GM18858 (cell line): Measurements from ENCODE around the gene MSLN.
"Not testable (repeated sequence)": the region's sequence is repeated elsewhere in the genome, so short reads cannot be mapped to it uniquely, and the experiment has no call there.

ENCODE experiments used
- ATAC-seq: cut with Tn5 transposase; IDR thresholded peaks from one replicate; pipeline ENCODE4 v1.9.1; 2021; ENCODE audit not compliant: unreplicated experiment

Gene MSLN

GRCh38 chr16:772959-773358 is 12.4 kb downstream of the MSLN start:
- no peak for ATAC-seq

- no peak for ATAC-seq
These were observed 13.8 kb downstream of the MSLN start for GRCh38 chr16:774086-775001.

DNA sequence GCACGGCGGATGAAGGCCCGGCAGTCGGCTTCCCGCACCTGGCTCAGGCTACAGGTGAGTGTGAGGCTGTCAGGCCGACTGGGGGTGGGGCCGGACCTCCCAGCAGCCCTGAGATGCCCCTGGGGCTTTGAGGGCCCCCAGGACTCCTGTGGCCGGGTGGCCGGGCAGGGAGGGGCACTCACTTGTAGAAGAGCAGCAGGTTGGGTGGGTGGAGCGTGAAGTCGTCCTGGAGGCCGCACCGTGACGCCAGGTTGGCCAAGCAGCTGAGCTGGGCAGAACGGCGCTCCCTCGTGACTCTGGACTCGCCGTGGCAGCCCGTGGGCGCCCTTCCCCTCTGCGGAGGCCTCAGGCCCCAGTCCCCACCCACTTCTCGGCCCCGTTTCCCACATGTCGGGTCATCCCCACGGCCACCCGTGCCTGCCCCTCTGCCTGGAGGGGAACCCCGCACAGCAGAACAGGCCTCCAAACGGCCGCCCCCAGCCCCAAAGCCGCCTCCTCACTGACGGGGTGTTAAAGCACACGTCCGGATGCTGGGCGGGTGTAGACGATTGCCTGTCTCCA is 14.8 kb downstream of the MSLN start:
- no peak for ATAC-seq

DNA sequence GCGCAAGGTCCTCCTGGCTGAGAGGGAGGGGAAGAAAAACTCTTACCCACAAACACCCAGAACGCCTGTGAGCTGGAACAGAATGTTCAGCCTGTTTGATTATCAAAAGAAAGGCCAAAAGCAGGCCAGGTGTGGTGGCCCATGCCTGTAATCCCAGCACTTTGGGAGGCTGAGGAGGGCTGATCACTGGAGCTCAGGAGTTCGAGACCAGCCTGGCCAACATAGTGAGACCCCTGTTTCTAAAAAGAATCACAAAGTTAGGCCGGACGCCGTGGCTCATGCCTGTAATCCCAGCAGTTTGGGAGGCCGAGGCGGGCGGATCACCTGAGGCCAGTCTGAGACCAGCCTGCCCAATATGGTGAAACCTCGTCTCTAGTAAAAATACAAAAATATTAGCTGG is 15.8 kb downstream of the MSLN start:
- not testable (repeated sequence) for ATAC-seq

- ATAC-seq, result no peak
These were observed 16.3 kb downstream of the MSLN start for GRCh38 chr16:776824-777223.

DNA sequence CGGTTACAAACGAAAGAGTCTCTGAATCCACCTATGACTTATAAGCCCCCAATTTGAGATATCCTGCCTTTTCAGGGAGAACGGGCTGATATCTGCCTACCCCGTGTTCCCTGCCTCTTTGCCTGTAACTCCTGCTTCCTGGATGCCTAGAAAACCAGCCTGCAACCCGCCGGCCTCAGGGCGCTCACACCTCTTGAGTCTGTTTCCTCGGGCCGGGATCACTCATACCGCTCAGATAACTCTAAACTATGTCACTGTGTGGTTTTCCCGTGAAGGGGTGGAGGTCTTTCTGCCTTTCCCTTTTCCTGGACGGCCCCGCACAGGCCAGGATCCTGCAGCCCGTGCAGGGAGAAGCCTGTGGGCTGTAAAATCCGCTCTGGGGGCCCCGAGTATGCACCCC is 17.3 kb downstream of the MSLN start:
- ATAC-seq, result no peak

- no peak for ATAC-seq
These were observed 17.9 kb downstream of the MSLN start for GRCh38 chr16:778447-778846.

DNA sequence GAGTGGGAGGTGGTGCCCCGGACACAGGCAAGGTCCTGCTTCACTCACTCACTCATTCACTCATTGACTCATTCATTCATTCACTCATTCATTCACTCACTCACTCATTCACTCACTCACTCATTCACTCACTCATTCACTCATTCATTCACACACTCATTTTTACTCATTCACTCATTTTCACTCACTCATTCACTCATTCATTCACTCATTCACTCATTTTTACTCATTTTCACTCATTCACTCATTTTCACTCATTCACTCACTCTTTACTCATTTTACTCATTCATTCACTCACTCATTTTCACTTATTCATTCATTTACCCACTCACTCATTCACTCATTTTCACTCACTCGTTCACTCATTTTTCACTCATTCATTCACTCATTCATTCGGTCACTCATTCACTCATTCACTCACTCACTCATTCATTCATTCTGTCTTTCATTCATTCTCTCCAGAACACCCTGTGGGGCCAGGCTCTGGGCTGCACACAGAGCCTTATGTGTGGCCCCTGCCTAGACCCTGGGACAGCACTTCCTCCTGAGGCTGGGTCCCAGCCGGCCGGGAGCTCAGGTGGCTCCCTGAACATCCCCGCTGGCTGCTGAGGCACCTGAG is 18.5 kb downstream of the MSLN start:
- no peak for ATAC-seq

DNA sequence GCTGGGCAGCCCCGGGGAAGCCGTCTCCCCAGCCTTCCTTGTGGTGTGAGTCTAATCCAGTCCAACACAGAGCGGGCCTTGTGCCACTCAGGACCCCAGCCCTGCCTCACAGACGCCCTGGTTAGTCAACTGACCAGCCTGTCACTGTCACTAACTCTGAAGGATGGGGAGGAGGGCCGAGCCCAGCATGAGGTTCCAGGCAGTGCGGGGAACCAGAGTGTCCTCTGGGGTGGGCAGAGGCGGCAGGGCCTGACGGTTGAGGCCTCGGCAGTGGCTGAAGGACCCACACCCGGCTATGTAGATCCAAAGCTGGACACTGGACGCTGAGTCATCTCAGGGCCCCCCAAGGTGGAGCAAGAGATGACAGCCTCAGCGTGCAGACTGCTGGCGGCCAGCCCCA is 19.0 kb downstream of the MSLN start:
- no peak for ATAC-seq

DNA sequence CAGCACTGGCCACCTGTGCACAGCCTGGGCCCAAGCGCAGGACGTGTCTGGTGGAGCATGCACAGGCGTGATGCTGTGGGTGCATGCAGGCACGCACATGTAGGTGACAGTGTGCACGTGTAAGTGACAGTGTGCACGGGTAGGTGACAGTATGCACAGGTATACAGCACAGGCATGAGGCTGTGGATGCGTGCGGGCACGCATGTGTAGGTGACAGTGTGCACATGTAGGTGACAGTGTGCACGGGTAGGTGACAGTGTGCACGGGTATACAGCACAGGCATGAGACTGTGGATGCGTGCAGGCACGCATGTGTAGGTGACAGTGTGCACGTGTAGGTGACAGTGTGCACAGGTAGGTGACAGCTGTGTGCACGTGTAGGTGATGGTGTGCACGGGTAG is 19.8 kb downstream of the MSLN start:
- no peak for ATAC-seq

DNA sequence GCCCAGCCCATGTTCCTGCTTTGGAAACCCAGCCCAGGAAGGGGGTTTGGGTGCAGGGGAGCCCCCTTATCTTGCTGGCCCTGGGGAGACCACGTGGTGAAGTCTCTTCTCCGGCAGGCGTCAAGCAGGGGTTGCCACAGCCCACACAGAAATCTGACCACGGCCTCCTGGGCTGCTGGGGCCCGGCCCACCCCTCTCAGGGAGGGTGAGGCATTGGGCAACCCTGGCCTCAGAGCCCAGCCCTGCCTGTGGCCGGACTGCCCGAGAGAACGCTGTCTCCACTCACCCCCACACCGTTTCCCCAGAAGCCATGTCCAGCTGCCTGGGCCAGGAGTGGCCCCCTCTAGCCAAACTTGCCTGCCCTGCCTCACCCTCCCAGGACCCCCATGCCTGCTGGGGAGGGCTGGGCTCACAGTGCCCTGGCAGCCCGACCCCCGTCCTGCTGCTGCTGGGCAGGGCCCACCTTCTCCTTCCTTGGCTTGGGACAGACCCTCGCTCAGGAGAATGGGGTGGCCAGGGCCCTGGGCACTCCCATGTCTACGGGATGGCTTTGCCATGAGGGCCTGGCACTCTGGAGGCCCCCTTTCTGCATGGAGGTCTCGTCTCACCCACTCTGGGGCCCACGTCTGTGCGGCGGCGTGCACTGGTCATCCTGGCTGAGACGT is 20.9 kb downstream of the MSLN start:
- no peak for ATAC-seq

DNA sequence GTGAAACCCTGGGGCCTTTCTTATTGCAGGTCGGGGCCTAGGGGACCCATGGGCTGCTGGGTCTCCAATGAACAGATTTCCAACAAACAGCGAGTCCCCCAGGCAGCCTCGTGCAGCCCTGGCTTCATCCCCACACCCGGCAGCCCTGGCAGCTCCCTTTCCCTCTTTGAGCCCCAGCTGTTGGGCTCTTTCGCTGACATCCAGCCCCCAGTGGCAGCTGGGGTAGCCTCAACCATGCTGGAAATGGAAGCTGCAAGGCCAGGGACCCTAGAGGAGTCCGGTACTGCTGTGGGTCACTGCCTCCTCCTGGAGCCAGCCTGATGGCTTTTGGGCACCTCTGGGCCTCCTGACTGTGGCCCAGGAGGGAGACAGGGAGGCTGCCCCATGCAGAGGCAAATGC is 21.7 kb downstream of the MSLN start:
- ATAC-seq, result no peak

DNA sequence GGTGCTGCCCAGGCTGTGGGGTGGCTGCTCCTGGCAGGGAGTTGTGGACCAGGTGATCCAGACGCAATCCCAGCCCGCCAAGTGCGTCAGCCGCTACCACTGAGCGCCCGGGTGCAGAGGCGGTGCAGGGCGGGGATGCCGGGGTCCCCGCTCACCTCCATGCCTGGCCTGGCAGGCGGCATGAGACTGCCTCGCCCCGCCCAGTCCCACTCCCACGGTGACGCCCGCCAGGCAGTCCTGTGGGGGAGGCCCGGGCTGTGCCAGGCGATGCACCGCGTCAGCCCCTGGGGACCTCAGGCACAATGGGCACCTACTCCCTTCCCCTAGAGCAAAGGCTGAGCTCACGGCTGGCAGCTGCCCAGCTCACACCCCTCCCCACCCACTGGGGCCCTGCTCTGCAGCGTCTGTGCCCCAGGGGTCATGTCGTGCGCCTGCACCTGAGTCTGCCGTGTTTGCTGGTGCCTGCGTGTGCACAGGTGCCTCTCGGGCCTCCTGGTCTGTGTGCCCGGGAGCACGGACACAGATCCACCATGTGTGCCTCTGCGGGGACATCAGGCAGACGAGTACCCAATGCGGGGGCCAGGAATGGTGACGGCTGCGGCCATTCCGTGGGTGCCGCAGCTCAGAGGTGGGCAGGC is 22.4 kb downstream of the MSLN start:
- ATAC-seq, result no peak

DNA sequence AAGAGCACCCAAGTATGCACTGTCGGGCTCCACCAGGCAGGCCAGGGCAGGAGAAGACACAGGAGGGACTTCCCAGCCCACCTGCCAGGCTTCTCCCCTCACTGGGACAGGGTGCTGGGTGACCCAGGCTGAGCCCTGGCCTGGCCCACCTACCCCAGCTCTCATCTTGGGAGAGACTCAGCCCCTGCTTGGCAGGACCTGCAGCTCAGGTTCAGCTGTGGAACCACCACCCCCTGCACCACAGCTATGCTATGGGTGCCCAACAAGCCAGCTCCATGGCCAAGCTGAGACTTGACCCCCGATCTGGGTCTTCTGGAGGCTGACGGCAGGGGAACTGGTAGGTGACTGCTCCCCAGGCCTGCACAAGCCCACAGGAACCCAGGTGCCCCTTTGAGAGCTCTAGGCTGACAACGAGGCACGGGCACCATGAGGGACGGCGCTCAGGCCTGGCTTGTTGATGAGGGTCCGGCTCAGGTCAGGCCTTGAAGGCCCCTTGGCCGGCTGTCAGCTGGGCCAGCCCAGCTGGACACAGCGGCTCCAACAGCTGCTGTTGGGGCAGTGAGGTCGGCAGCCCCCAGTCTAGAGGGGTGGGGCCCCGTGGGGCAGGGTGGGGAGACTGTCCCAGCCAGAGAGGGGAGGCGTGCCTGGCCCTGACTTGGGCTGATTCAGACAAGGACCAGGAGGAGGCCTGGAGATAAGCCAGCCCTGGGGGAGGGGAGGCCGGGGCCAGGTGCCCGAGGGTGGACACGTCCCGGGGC is 23.0 kb downstream of the MSLN start:
- no peak for ATAC-seq

DNA sequence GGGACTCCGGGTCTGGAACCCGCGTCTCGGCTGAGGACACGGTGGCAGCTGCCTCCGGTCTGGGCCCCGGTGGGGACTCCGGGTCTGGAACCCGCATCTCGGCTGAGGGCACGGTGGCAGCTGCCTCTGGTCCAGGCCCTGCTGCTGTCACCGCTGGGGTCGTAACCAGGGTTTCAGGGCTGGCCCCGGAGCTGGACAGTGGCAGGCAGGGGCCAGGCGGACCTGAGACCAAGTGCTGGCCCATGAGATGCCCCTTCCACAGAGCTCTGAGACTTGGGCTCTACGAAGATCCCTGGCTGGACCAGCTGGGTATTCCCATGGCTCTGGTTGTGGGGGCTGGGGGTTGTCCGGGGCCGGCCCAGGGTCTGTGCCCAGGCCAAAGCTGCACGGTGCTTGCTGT is 23.9 kb downstream of the MSLN start:
- no peak for ATAC-seq

- ATAC-seq, result no peak
These were observed 25.3 kb downstream of the MSLN start for GRCh38 chr16:785563-786535.

DNA sequence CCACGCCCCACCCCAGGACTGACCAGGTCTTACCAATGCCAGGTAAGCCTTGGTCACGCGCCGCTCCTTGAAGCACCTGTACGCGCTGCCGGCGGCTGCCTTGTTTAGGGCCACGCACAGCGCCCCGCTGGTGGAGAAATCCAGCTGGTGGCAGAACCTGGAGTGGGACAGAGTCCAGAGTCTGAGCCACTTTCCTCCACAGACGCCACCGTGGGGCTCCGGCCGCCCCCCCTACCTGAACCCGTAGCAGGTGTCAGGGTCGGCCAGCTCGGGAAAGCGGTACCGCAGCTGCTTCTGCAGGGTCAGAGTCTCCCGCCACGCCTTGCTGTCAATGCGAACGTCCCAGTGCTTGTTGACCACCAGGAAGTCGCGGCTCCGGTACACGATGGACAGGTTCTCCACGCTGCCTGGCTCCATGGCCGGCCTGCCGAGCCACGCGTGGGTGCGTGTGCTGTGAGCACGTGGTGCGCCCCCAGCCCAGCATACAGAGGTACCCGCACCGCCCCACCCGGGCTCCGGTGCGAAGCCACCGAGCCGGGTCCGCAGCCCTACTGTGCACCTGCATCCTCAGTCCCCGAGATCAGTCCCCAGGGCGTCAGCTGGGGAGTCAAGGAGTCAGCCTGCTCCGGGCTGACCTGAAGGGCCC is 26.9 kb downstream of the MSLN start:
- ATAC-seq, result no peak

GRCh38 chr16:787978-788398 is 27.5 kb downstream of the MSLN start, which contains the start of gene RPUSD1:
TSS of gene RPUSD1 (minus strand) at chr16:788381. CDS start at chr16:787737, 644 bp downstream.
- no peak for ATAC-seq
